GM06990 (cell line): ENCODE results near the gene RPTOR.

Experiments used
- DNase-seq: peaks from one replicate; pipeline ENCODE4 v3.0.0-alpha.2; 2011; ENCODE audit not compliant: insufficient read length; ENCODE audit errors: extremely low read depth
- H3K27me3 ChIP-seq: replicated peaks from 2 replicates; pipeline ENCODE4 v1.6.0; 2011; ENCODE audit warnings: low read length; ENCODE audit not compliant: control insufficient read depth, insufficient read depth
- H3K36me3 ChIP-seq: 2 replicates; pipeline ENCODE4 v1.5.1; 2011; ENCODE audit warnings: low read length; ENCODE audit not compliant: control insufficient read depth, insufficient read depth
- H3K4me3 ChIP-seq: replicated peaks from 2 replicates; pipeline ENCODE4 v1.5.1; 2011; ENCODE audit warnings: low read depth, mild to moderate bottlenecking, control low read depth, low read length
- TF ChIP-seq, protein P1 (sequence below): IDR thresholded peaks from 2 replicates; pipeline ENCODE4 v1.5.1; 2011; ENCODE audit warnings: low read length, control low read depth, mild to moderate bottlenecking, inconsistent platforms; ENCODE audit not compliant: insufficient read depth, poor library complexity, severe bottlenecking

Gene RPTOR

DNA sequence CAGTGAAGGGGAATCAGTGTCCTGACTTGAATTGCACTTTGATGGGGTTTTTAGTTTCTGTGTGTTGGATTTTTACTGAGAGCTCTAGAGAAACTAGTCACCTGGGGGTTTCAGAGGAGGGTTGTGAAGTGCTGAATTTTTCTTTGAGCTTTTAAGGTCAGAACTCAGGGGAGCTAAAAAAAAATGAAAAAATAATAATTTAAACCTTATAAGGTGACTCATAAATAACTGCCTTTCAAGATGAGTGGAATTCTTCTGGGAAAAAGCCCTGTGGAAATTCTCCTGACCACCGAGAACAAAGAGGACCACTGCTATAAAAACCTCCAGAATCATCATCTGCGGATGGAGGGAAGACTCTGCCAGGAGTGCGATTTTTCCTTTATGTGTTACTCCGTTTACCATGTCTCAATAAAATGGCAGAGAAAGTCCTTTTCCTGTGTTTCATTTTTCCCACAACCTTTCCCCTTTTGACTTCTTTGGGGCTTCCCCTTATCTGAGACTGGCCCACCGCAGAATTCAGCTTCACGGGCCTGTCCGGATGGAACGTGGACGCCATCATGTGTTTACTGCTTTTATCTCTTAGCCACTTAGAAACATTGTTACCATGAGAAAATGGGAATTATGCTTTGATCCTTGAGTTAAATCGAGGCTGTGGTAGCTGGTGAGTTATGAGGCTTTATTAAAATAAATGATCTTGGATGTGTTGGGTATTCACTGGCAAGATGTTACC is 39.7 kb downstream of the RPTOR start:
- DNase-seq: no peak
- TF ChIP-seq, protein P1, sequence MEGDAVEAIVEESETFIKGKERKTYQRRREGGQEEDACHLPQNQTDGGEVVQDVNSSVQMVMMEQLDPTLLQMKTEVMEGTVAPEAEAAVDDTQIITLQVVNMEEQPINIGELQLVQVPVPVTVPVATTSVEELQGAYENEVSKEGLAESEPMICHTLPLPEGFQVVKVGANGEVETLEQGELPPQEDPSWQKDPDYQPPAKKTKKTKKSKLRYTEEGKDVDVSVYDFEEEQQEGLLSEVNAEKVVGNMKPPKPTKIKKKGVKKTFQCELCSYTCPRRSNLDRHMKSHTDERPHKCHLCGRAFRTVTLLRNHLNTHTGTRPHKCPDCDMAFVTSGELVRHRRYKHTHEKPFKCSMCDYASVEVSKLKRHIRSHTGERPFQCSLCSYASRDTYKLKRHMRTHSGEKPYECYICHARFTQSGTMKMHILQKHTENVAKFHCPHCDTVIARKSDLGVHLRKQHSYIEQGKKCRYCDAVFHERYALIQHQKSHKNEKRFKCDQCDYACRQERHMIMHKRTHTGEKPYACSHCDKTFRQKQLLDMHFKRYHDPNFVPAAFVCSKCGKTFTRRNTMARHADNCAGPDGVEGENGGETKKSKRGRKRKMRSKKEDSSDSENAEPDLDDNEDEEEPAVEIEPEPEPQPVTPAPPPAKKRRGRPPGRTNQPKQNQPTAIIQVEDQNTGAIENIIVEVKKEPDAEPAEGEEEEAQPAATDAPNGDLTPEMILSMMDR: no peak
- peaks cover 2% of the 10 kb centered on the region for H3K36me3 ChIP-seq

DNA sequence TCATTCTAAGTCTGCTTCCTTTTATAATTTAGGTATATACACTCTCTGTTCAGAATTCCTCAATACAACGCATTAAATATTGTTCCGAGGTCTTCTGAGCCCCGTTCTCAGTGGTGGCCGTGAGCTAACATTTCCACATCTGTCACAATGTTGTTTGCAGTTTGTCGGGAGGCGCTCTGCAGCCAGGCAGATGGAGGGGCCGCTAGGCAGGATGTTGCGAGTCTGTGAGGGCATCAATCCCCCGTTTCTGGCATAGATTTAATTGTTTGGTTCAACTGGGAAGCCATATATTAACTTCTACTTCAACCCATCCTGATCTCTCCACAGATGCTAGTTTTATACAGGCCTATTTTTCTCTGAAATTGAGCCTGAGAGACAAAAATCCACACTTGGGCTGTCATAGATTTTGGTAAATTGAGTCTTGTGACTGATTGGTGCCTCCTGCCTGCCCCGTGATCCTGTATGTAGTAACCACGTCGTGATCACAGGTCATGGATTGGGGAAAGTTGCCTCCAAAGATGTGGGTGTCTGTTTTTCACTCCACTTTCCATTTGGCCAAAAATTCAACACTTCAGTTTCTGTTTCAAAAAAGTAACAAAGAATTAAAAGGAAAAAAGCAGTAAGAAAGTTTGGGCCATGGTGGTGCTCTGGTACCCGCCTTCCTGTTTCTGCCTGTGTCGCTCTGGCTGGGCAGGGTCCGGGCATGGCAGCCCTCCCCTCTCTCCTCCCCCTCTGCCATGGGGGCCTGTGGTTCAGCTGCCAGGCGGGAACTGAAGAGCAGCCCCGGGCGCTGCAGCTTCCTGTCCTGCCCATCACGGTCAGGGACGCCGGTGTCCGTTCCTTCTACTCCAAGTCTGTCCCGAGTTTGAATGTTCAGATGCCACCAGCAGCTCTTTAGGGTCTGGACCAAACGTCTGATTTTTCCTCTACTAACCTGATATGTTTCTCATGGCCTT is 41.5 kb downstream of the RPTOR start:
- TF ChIP-seq, protein P1: no peak
- H3K4me3 ChIP-seq: no peak overlapping the region
- no peak for DNase-seq
- peaks cover 1% of the 10 kb centered on the region; the same call in 1 of the 2 replicates for H3K36me3 ChIP-seq
- H3K27me3 ChIP-seq: no peaks in the 10 kb centered on the region

More for the DNA sequence above, 39.7 kb downstream of the RPTOR start:
- H3K27me3 ChIP-seq: no peaks in the 10 kb centered on the region
- H3K4me3 ChIP-seq: no peak overlapping the region

DNA sequence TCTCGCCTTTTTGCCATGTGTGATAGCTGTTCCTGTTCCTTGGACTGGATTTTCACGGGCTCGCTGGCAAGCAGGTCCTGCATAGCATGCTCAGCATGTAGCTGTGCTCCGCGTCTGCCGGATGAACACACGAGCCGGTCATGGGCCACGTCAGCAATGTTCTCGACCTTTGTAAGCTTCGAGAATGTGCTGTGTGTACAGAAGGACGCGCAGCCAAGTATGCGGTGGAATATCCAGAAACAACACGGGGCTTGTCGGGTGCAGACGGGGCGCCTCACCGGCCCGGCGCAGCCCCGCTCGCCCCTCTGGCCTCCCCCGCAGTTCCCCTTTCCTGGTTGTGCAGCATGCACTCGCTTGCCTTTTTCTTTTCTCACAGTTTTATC is 42.2 kb downstream of the RPTOR start:
- Histone ChIP-seq H3K4me3 (no peak overlapping the region), H3K36me3 (peaks cover 1% of the 10 kb centered on the region; the same call in 1 of the 2 replicates), H3K27me3 (no peaks in the 10 kb centered on the region)
- TF ChIP-seq, protein P1: no peak
- no peak for DNase-seq

DNA sequence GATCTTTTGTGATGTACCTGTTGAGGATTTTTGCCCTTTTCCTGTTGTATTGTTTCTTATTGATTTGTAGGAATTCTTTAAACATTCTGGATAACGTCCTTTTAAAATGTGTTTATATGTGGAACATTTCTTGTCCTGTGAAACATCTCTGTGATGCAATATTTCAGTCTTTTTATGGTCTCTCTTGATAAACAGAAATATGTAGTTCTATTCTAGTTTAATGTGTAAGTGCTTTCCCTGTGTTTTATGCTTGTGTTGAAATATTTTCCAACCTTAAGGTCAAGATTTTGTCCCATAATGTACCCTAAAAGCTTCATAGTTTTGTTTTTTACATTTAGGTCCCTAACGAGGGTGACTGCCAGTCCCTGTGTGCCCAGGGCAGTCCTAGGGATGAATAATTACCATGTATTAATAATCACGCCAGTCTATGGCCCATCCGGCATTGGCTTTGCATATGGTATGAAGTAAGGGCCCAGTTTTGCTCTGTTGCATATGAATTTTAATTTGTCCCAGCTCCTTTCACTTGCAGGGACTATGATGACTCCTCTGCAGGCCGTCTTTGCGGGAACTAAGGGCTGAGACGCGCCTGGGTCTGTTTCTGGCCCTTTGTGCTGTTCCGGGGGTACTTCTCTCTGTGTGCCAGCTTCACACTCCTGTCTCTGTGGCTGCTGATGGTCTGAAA is 44.2 kb downstream of the RPTOR start:
- TF ChIP-seq, protein P1: no peak
- Histone ChIP-seq H3K27me3 (no peaks in the 10 kb centered on the region), H3K4me3 (no peak overlapping the region), H3K36me3 (no peaks in the 10 kb centered on the region)
- DNase-seq: no peak

DNA sequence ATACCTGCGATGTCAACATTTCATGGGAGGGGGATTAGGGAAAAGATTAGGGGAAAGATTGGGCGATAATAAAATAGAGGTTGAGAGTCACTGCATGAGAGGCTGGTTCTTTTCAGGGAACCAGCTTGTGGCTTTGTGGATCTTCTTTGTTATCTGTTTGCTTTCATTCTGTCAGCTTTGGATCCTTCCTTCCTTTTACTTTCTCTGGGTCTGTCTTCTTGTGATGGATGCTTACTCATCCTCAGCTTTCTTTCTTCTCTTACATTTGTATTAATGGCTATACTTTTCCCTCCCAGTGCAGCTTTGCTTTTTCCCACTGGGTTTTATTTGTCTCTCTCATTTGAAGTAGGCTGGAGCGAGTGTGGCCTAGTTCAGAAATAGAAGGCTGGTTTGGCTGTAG is 47.1 kb downstream of the RPTOR start:
- DNase-seq: no peak
- TF ChIP-seq, protein P1: no peak
- Histone ChIP-seq H3K36me3 (no peaks in the 10 kb centered on the region), H3K4me3 (no peak overlapping the region), H3K27me3 (no peaks in the 10 kb centered on the region)
